ENCODE results near the gene PAIP2B. TPM values are rescaled to one million over a fixed set of nuclear protein-coding genes. Genes with fewer than 3 reads are reported as not detected.
"Not testable (repeated sequence)": the region's sequence is repeated elsewhere in the genome, so short reads cannot be mapped to it uniquely, and the experiment has no call there.

The PAIP2B gene
- total and polyA plus RNA-seq, 4 donors, result 1.4 to 10.4 (median 6.0) TPM

DNA sequence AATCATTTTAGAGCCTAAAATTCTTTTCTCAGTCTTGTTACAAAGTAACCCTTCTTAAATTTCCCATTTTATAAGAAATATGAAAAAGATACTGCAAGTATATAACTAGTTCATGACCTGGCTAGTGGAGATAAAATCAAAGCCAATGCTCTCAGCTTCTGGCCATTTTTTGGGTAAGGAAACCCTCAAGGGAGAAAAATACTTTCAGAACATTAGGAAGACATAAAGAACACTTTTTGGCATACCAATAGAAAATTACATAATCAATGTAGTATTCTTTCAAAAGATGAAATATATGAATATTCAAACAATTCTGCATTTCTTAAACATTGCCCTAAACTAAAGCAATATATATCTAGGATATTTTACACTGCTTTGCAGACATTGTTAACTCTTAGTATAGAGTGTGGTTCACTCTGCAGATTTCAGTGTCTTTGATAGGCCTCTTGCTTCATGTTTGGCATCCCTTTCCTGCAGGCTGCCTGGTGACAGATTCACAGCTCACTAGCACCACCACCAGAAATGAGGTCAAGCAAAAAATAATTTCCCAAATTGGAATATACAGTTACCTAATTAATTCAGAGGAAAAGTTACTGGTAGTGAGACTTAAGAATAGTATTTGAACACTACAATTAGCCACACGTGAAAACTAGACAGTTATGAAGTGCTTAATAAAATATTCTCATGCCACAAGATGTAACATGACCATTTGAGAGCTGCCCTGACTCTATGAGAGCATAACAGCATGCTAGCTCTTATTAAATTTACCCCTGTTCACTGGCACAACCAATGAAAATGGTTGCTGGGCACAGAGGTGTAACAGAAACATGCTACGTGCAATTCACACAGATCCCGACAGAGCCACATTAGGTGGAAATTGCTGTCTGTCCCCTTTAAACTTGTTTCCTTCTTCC, 36.0 kb downstream of the PAIP2B start:
- no peak overlapping the region for H3K9ac ChIP-seq (ENCODE audit: insufficient read depth in 1 of 2, low read length in 2 of 2)
- TF ChIP-seq, protein P1, sequence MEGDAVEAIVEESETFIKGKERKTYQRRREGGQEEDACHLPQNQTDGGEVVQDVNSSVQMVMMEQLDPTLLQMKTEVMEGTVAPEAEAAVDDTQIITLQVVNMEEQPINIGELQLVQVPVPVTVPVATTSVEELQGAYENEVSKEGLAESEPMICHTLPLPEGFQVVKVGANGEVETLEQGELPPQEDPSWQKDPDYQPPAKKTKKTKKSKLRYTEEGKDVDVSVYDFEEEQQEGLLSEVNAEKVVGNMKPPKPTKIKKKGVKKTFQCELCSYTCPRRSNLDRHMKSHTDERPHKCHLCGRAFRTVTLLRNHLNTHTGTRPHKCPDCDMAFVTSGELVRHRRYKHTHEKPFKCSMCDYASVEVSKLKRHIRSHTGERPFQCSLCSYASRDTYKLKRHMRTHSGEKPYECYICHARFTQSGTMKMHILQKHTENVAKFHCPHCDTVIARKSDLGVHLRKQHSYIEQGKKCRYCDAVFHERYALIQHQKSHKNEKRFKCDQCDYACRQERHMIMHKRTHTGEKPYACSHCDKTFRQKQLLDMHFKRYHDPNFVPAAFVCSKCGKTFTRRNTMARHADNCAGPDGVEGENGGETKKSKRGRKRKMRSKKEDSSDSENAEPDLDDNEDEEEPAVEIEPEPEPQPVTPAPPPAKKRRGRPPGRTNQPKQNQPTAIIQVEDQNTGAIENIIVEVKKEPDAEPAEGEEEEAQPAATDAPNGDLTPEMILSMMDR (IDR thresholded peaks at IDR 0.05; ENCODE audit: control extremely low read depth, extremely low read depth), result no peak
- H3K4me1 ChIP-seq (ENCODE audit: control insufficient read depth in 5 of 5, insufficient read depth in 5 of 5, low read length in 5 of 5), result no peaks in the 10 kb centered on the region
- WGBS, 2 donors, result 64 to 82% methylated on average over 3 of the region's 3 CpGs
- H3K9me3 ChIP-seq (ENCODE audit: control insufficient read depth in 4 of 4, insufficient read depth in 3 of 4, low read length in 3 of 4), result no peaks in the 10 kb centered on the region
- no peak overlapping the region for H3K27ac ChIP-seq (ENCODE audit: low read depth in 1 of 2, low read length in 1 of 2)
- H3K4me3 ChIP-seq, result no peak overlapping the region
- ATAC-seq (ENCODE audit: insufficient read depth, low FRiP score) (no peak), DNase-seq (peak; percentile 24 to 74 (median 68))
- no peaks in the 10 kb centered on the region for H3K27me3 ChIP-seq (ENCODE audit: control insufficient read depth in 3 of 3, insufficient read depth in 3 of 3, low read length in 2 of 3)
- H3K36me3 ChIP-seq (ENCODE audit: control insufficient read depth in 4 of 4, insufficient read depth in 4 of 4, low read length in 4 of 4), result peaks cover 0 to 16% (median 2%) of the 10 kb centered on the region in 4 donors

GRCh38 chr2:71187589-71187988, 39.3 kb downstream of the PAIP2B start:
- ATAC-seq (ENCODE audit: insufficient read depth, low FRiP score), result no peak
- H3K27me3 ChIP-seq (ENCODE audit: control insufficient read depth in 3 of 3, insufficient read depth in 3 of 3, low read length in 2 of 3), result no peaks in the 10 kb centered on the region
- no peak overlapping the region for H3K9ac ChIP-seq (ENCODE audit: insufficient read depth in 1 of 2, low read length in 2 of 2)
- H3K4me3 ChIP-seq, result no peak overlapping the region
- peaks cover 0 to 16% (median 2%) of the 10 kb centered on the region in 4 donors for H3K36me3 ChIP-seq (ENCODE audit: control insufficient read depth in 4 of 4, insufficient read depth in 4 of 4, low read length in 4 of 4)
- H3K9me3 ChIP-seq (ENCODE audit: control insufficient read depth in 4 of 4, insufficient read depth in 3 of 4, low read length in 3 of 4), result no peaks in the 10 kb centered on the region
- WGBS, 2 donors, result 77 to 93% methylated on average over 2 of the region's 2 CpGs
- H3K4me1 ChIP-seq (ENCODE audit: control insufficient read depth in 5 of 5, insufficient read depth in 5 of 5, low read length in 5 of 5), result peaks cover 0 to 5% (median 0%) of the 10 kb centered on the region in 5 donors
- H3K27ac ChIP-seq (ENCODE audit: low read depth in 1 of 2, low read length in 1 of 2), result no peak overlapping the region
- DNase-seq, result no peak
- TF ChIP-seq, protein P1 (IDR thresholded peaks at IDR 0.05; ENCODE audit: control extremely low read depth, extremely low read depth), result no peak

GRCh38 chr2:71186973-71187372, 39.9 kb downstream of the PAIP2B start:
- Histone ChIP-seq H3K4me3 (no peak overlapping the region), H3K9ac (ENCODE audit: insufficient read depth in 1 of 2, low read length in 2 of 2) (no peak overlapping the region), H3K27ac (ENCODE audit: low read depth in 1 of 2, low read length in 1 of 2) (no peak overlapping the region), H3K27me3 (ENCODE audit: control insufficient read depth in 3 of 3, insufficient read depth in 3 of 3, low read length in 2 of 3) (no peaks in the 10 kb centered on the region), H3K4me1 (ENCODE audit: control insufficient read depth in 5 of 5, insufficient read depth in 5 of 5, low read length in 5 of 5) (peaks cover 0 to 5% (median 0%) of the 10 kb centered on the region in 5 donors), H3K36me3 (ENCODE audit: control insufficient read depth in 4 of 4, insufficient read depth in 4 of 4, low read length in 4 of 4) (peaks cover 0 to 16% (median 2%) of the 10 kb centered on the region in 4 donors), H3K9me3 (ENCODE audit: control insufficient read depth in 4 of 4, insufficient read depth in 3 of 4, low read length in 3 of 4) (no peaks in the 10 kb centered on the region)
- DNase-seq, result no peak
- WGBS, 2 donors, result 78 to 80% methylated on average over 1 of the region's 1 CpG
- TF ChIP-seq, protein P1 (IDR thresholded peaks at IDR 0.05; ENCODE audit: control extremely low read depth, extremely low read depth), result no peak
- ATAC-seq (ENCODE audit: insufficient read depth, low FRiP score), result no peak

DNA sequence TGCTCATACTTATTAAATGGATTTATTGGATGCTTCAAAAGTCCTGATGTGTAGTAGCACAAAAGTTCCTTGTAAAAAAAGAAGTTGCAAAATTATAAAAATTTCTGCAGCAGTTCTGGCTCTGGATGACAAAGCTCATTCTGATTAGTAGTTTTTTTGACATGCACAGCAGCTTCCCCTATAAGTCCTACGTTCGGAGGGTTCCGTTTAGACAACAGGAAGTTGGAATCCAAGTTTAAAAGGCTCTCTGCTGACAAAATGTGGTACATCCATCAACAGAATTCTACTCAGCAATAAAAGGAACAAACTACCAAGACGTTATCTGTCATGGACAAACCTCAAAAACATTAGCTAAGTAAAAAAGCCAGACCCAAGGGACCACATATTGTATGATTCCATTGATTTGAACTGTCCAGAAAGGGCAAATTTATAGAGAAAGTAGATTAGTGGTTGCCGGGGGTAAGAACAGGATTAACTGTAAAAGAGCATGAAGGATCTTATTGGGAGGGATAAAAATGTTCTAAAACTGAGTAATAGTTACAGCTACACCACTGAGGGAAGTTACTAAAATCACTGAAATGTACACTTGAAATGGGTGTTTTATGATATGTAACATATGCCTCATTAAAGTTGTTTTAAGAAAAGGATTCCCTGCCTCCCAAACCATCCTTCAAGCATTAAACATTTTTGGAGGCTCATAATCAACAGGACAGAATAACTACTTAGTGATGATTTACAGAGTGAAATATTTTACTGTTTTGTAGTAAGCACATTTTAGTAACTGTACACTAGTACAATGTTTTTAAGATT, 43.4 kb downstream of the PAIP2B start:
- peaks cover 0 to 10% (median under 1%) of the 10 kb centered on the region in 4 donors for H3K36me3 ChIP-seq (ENCODE audit: control insufficient read depth in 4 of 4, insufficient read depth in 4 of 4, low read length in 4 of 4)
- 4 to 40% methylated on average over 2 of the region's 5 CpGs for WGBS, 2 donors
- not testable (repeated sequence) for H3K4me3 ChIP-seq; H3K27me3 ChIP-seq (ENCODE audit: control insufficient read depth in 3 of 3, insufficient read depth in 3 of 3, low read length in 2 of 3); H3K9me3 ChIP-seq (ENCODE audit: control insufficient read depth in 4 of 4, insufficient read depth in 3 of 4, low read length in 3 of 4); H3K9ac ChIP-seq (ENCODE audit: insufficient read depth in 1 of 2, low read length in 2 of 2); ATAC-seq (ENCODE audit: insufficient read depth, low FRiP score); H3K27ac ChIP-seq (ENCODE audit: low read depth in 1 of 2, low read length in 1 of 2); H3K4me1 ChIP-seq (ENCODE audit: control insufficient read depth in 5 of 5, insufficient read depth in 5 of 5, low read length in 5 of 5)
- peak in 2 of 3 donors; percentile 84 to 89 for DNase-seq
